Loucy (cell line): ENCODE results near the gene KLHL12.

Experiments
- H2AFZ ChIP-seq: fragments of 200-600 bp; sonication (generic); 2 replicates; pipeline ENCODE4 v1.6.0; 2016; ENCODE audit warnings: antibody characterized with exemption, mild to moderate bottlenecking, low read length, moderate library complexity
- H3F3A ChIP-seq: fragments of 200-600 bp; 2 replicates; pipeline ENCODE4 v1.6.0; 2016; ENCODE audit warnings: antibody characterized with exemption, low read depth, mild to moderate bottlenecking
- H3K27me3 ChIP-seq: fragments of 200-600 bp; sonication (generic); 2 replicates; pipeline ENCODE4 v1.6.1; 2014; ENCODE audit warnings: low read length, mild to moderate bottlenecking; ENCODE audit not compliant: insufficient read depth, poor library complexity, severe bottlenecking
- H3K36me3 ChIP-seq: fragments of 200-600 bp; sonication (generic); 2 replicates; pipeline ENCODE4 v1.6.1; 2016; ENCODE audit warnings: low read length; ENCODE audit not compliant: insufficient read depth
- H3K4me1 ChIP-seq: fragments of 200-600 bp; sonication (generic); 2 replicates; pipeline ENCODE4 v1.5.1; 2014; ENCODE audit warnings: low read length, mild to moderate bottlenecking; ENCODE audit not compliant: insufficient read depth, poor library complexity, severe bottlenecking
- H3K4me2 ChIP-seq: fragments of 200-600 bp; sonication (generic); 2 replicates; pipeline ENCODE4 v1.6.0; 2014; ENCODE audit warnings: antibody characterized with exemption, low read length, low read depth, mild to moderate bottlenecking; ENCODE audit not compliant: poor library complexity, severe bottlenecking
- H3K4me3 ChIP-seq: fragments of 200-600 bp; sonication (generic); 2 replicates; pipeline ENCODE4 v1.5.1; 2014; ENCODE audit warnings: low read length, mild to moderate bottlenecking, mixed read lengths; ENCODE audit not compliant: poor library complexity, severe bottlenecking
- H3K79me2 ChIP-seq: fragments of 200-600 bp; sonication (generic); 2 replicates; pipeline ENCODE4 v1.6.1; 2014; ENCODE audit warnings: low read length; ENCODE audit not compliant: insufficient read depth
- H3K9ac ChIP-seq: fragments of 200-600 bp; sonication (generic); 2 replicates; pipeline ENCODE4 v1.6.0; 2014; ENCODE audit warnings: mild to moderate bottlenecking, low read depth, low read length, moderate library complexity; ENCODE audit not compliant: poor library complexity, severe bottlenecking
- H3K9me2 ChIP-seq: fragments of 200-600 bp; sonication (generic); replicated peaks from 2 replicates; pipeline ENCODE4 v1.6.1; 2016; ENCODE audit warnings: low read depth, low read length, mixed read lengths
- H3K9me3 ChIP-seq: fragments of 200-600 bp; sonication (generic); 2 replicates; pipeline ENCODE4 v1.6.1; 2014; ENCODE audit warnings: mild to moderate bottlenecking, antibody characterized with exemption, low read length, low read depth; ENCODE audit not compliant: insufficient read depth
- H4K20me1 ChIP-seq: fragments of 200-600 bp; sonication (generic); 2 replicates; pipeline ENCODE4 v1.6.0; 2014; ENCODE audit warnings: antibody characterized with exemption, low read length, mild to moderate bottlenecking; ENCODE audit not compliant: insufficient read depth, poor library complexity, severe bottlenecking
- EZH2phosphoT487 ChIP-seq: fragments of 200-600 bp; IDR thresholded peaks from 2 replicates; pipeline ENCODE4 v1.6.1; 2018; ENCODE audit warnings: antibody characterized with exemption, mild to moderate bottlenecking, moderate library complexity, borderline replicate concordance
- TF ChIP-seq, protein P1 (sequence below): fragments of 200-600 bp; sonication (generic); conservative IDR thresholded peaks from 2 replicates; pipeline ENCODE4 v1.5.1; 2014; ENCODE audit warnings: mild to moderate bottlenecking, antibody characterized with exemption, low read length

KLHL12 gene

DNA sequence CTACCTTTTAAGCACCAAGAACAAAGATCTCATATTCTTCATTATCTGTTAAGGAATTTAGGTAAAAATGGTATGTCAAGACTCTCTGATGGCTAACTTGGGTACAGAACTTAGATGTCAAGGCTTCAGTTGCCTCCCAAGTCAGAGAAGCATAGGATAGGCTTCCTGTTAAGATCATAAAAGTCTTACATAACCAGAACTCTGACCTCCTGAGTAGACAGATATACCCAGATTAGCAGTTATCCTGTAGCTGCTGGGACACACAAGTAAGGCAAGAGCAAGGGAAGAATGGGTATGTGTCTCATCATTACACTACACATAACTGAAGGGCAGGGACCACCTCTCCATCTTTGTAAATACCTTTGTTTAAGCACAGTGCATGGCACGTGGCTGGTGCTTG lies 15.4 kb upstream of the KLHL12 start:
- no peak overlapping the region for H2AFZ ChIP-seq
- H3K36me3 ChIP-seq: peaks cover 70% of the 10 kb centered on the region
- no peaks in the 10 kb centered on the region for H3K79me2 ChIP-seq
- no peaks in the 10 kb centered on the region for H3K9me2 ChIP-seq
- H3K4me1 ChIP-seq: no peaks in the 10 kb centered on the region
- no peak overlapping the region for H3K4me3 ChIP-seq
- H3K9me3 ChIP-seq: no peaks in the 10 kb centered on the region
- H3K4me2 ChIP-seq: no peak overlapping the region
- TF ChIP-seq, protein P1, sequence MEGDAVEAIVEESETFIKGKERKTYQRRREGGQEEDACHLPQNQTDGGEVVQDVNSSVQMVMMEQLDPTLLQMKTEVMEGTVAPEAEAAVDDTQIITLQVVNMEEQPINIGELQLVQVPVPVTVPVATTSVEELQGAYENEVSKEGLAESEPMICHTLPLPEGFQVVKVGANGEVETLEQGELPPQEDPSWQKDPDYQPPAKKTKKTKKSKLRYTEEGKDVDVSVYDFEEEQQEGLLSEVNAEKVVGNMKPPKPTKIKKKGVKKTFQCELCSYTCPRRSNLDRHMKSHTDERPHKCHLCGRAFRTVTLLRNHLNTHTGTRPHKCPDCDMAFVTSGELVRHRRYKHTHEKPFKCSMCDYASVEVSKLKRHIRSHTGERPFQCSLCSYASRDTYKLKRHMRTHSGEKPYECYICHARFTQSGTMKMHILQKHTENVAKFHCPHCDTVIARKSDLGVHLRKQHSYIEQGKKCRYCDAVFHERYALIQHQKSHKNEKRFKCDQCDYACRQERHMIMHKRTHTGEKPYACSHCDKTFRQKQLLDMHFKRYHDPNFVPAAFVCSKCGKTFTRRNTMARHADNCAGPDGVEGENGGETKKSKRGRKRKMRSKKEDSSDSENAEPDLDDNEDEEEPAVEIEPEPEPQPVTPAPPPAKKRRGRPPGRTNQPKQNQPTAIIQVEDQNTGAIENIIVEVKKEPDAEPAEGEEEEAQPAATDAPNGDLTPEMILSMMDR: no peak
- no peak for TF ChIP-seq EZH2phosphoT487
- H3K27me3 ChIP-seq: no peaks in the 10 kb centered on the region
- no peaks in the 10 kb centered on the region for H3F3A ChIP-seq
- no peaks in the 10 kb centered on the region for H4K20me1 ChIP-seq
- H3K9ac ChIP-seq: no peak overlapping the region

DNA sequence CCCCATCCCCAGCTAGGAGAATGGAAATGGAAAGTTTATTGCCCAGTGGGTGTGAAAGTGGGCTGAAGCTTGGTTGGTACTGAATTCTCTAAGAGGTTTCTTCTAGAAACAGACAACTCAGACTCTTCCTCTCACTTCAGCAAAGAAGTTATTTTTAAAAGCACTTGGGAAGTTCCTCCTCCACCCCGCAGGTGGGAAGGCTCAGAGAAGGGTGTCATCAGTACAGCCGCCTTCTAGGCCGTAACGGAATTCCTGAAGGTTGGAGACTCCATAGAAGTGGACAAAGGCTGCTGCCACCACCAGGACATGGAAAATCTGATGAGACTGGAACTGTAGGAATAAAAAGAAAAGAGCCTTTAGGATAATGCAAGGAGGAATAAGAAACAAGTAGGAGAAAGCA lies 14.3 kb upstream of the KLHL12 start:
- Histone ChIP-seq H3K4me1 (no peaks in the 10 kb centered on the region), H3K27me3 (no peaks in the 10 kb centered on the region), H3K79me2 (no peaks in the 10 kb centered on the region), H4K20me1 (no peaks in the 10 kb centered on the region), H3K9ac (no peak overlapping the region), H3K9me3 (no peaks in the 10 kb centered on the region), H3K9me2 (no peaks in the 10 kb centered on the region), H3K4me2 (no peak overlapping the region), H2AFZ (no peak overlapping the region), H3F3A (no peaks in the 10 kb centered on the region), H3K4me3 (no peak overlapping the region), H3K36me3 (peaks cover 61% of the 10 kb centered on the region)
- TF ChIP-seq, protein P1: no peak
- TF ChIP-seq EZH2phosphoT487: no peak

DNA sequence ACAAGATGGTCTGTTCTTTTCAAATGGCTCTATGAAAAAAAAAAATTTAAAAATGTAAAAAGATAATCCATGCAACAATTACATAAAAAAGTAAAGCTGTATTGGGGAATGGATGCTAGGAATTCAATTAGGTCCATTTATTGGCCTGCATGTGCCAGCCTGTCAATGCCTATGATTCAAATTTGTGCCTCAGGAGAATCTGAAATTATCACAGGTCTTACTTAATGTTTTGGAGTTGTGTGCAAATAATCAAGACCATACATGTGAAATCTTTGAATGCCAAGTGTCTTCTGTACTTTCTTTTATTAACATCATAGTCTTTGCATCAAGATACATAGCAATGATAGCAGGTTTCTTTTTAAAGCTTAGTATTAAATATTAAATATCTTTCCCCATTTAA lies 13.5 kb upstream of the KLHL12 start:
- H3K36me3 ChIP-seq: peaks cover 53% of the 10 kb centered on the region

More for the DNA sequence above, 13.5 kb upstream of the KLHL12 start:
- Histone ChIP-seq H4K20me1 (no peaks in the 10 kb centered on the region), H3K79me2 (no peaks in the 10 kb centered on the region), H3K9ac (no peak overlapping the region), H3K9me3 (no peaks in the 10 kb centered on the region), H3K4me2 (no peak overlapping the region), H3K4me3 (no peak overlapping the region), H2AFZ (no peak overlapping the region), H3K9me2 (no peaks in the 10 kb centered on the region), H3K4me1 (no peaks in the 10 kb centered on the region), H3F3A (no peaks in the 10 kb centered on the region), H3K27me3 (no peaks in the 10 kb centered on the region)
- TF ChIP-seq, protein P1: no peak
- no peak for TF ChIP-seq EZH2phosphoT487
